K562 (cell line): ENCODE results near the gene ENO2. TPM values are rescaled to one million over a fixed set of nuclear protein-coding genes. Genes with fewer than 3 reads are reported as not detected.

Source experiments
- ARID1B ChIP-seq: fragments of 450-650 bp; IDR thresholded peaks from 2 replicates; pipeline ENCODE4 v1.6.1; 2016; ENCODE audit warnings: antibody characterized with exemption, mild to moderate bottlenecking, inconsistent platforms
- ARID2 ChIP-seq: fragments of 450-650 bp; IDR thresholded peaks from 2 replicates; pipeline ENCODE4 v1.6.1; 2017; ENCODE audit warnings: antibody characterized with exemption, mild to moderate bottlenecking
- ATF1 ChIP-seq, 2 experiments: fragments of 450-650 bp in 1 of 2; IDR thresholded peaks; 2 replicates each; pipeline ENCODE4 v1.6.1; 2016; ENCODE audit warnings: missing compliant biosample characterization in 1 of 2, missing genetic modification characterization in 1 of 2
- BMI1 ChIP-seq: fragments of 150-350 bp; IDR thresholded peaks from 2 replicates; pipeline ENCODE4 v1.6.1; 2014; ENCODE audit warnings: low read length
- C11orf30 ChIP-seq: fragments of 450-650 bp; IDR thresholded peaks from 2 replicates; pipeline ENCODE4 v1.6.1; 2016; ENCODE audit warnings: low read depth, mild to moderate bottlenecking
- EZH2 ChIP-seq: IDR thresholded peaks from 2 replicates; pipeline ENCODE4 v1.6.1; 2012; ENCODE audit warnings: low read depth, mild to moderate bottlenecking, inconsistent platforms, low read length, borderline replicate concordance
- FOXJ3 ChIP-seq: sonication (generic); formaldehyde crosslinking; IDR thresholded peaks from 2 replicates; pipeline ENCODE4 v1.4.0; 2020; ENCODE audit warnings: mild to moderate bottlenecking, missing genetic modification reagents
- HDAC6 ChIP-seq: IDR thresholded peaks from 2 replicates; pipeline ENCODE4 v1.6.1; 2012; ENCODE audit warnings: low read depth, mild to moderate bottlenecking, control low read depth, inconsistent platforms, low read length, moderate library complexity
- HOXB6 ChIP-seq: fragments of 250-450 bp; sonication (Bioruptor Pico); IDR thresholded peaks from 2 replicates; pipeline ENCODE4 v1.5.1; 2022; ENCODE audit warnings: mild to moderate bottlenecking, borderline replicate concordance
- JUN ChIP-seq, 2 experiments: sonication (generic) in 1 of 2; formaldehyde crosslinking in 1 of 2; IDR thresholded peaks; 2 replicates each; pipeline versions ENCODE4 v1.6.1 to v1.8.0; 2012 to 2022; ENCODE audit warnings: borderline replicate concordance in 2 of 2, mild to moderate bottlenecking in 2 of 2, improper control_type of control experiment in 1 of 2, low read depth in 1 of 2, low read length in 1 of 2, missing genetic modification reagents in 1 of 2
- KDM4B ChIP-seq, 2 experiments: fragments of 450-650 bp in 1 of 2; sonication (generic) in 1 of 2; IDR thresholded peaks; 2 replicates each; pipeline ENCODE4 v1.6.1; 2016 to 2017; ENCODE audit warnings: borderline replicate concordance in 2 of 2, antibody characterized with exemption in 1 of 2, low read depth in 1 of 2, mild to moderate bottlenecking in 1 of 2
- MTA1 ChIP-seq: fragments of 450-650 bp; IDR thresholded peaks from 2 replicates; pipeline ENCODE4 v1.6.1; 2017; ENCODE audit warnings: borderline replicate concordance
- NCOR1 ChIP-seq: fragments of 450-650 bp; IDR thresholded peaks from 2 replicates; pipeline ENCODE4 v1.6.1; 2016; ENCODE audit warnings: mild to moderate bottlenecking, moderate library complexity
- NELFE ChIP-seq: IDR thresholded peaks from 2 replicates; pipeline ENCODE4 v1.6.1; 2011; ENCODE audit warnings: mild to moderate bottlenecking; ENCODE audit not compliant: insufficient read depth, insufficient read length
- PATZ1 ChIP-seq: fragments of 250-450 bp; sonication (Bioruptor Pico); IDR thresholded peaks from 2 replicates; pipeline ENCODE4 v1.5.0; 2020; ENCODE audit warnings: mild to moderate bottlenecking, borderline replicate concordance
- PCBP1 ChIP-seq: fragments of 200-400 bp; formaldehyde crosslinking; IDR thresholded peaks from 2 replicates; pipeline ENCODE4 v1.6.1; 2018; ENCODE audit warnings: mild to moderate bottlenecking, low read depth, low read length; ENCODE audit not compliant: poor library complexity, severe bottlenecking
- PYGO2 ChIP-seq: fragments of 450-650 bp; IDR thresholded peaks from 2 replicates; pipeline ENCODE4 v1.6.1; 2016; ENCODE audit warnings: mild to moderate bottlenecking, missing genetic modification characterization, moderate library complexity, missing compliant biosample characterization
- SNIP1 ChIP-seq: fragments of 450-650 bp; IDR thresholded peaks from 2 replicates; pipeline ENCODE4 v1.7.1; 2017; ENCODE audit warnings: low read depth, mild to moderate bottlenecking
- TBL1XR1 ChIP-seq, 2 experiments: IDR thresholded peaks; 2 replicates each; pipeline ENCODE4 v1.6.1; 2012; ENCODE audit warnings: improper control_type of control experiment in 2 of 2, low read length in 2 of 2, mild to moderate bottlenecking in 1 of 2
- THRA ChIP-seq: fragments of 450-650 bp; IDR thresholded peaks from 2 replicates; pipeline ENCODE4 v1.6.1; 2017; ENCODE audit warnings: mild to moderate bottlenecking, moderate library complexity
- WHSC1 ChIP-seq: IDR thresholded peaks from one replicate; pipeline ENCODE4 v1.6.1; 2012; ENCODE audit warnings: low read length, control low read depth, inconsistent platforms
- ZBTB2 ChIP-seq: fragments of 450-650 bp; IDR thresholded peaks from 2 replicates; pipeline ENCODE4 v1.6.1; 2016; ENCODE audit warnings: antibody characterized with exemption
- ZFX ChIP-seq: sonication (generic); formaldehyde crosslinking; IDR thresholded peaks from 2 replicates; pipeline ENCODE4 v1.8.0; 2022; ENCODE audit warnings: mild to moderate bottlenecking, missing genetic modification reagents, moderate library complexity
- ZNF282 ChIP-seq: sonication (generic); formaldehyde crosslinking; IDR thresholded peaks from 2 replicates; pipeline ENCODE4 v1.8.1; 2023; ENCODE audit warnings: missing genetic modification reagents
- ZNF780A ChIP-seq: fragments of 250-450 bp; sonication (Bioruptor Pico); IDR thresholded peaks from 2 replicates; pipeline ENCODE4 v1.5.0; 2021; ENCODE audit warnings: mild to moderate bottlenecking
- polyA plus RNA-seq, 8 experiments: library from polyadenylated mRNA; depleted of rRNA in 4 of 8; stranded (reverse) in 5 of 8; unstranded in 3 of 8; fragments of >200 nt; fragmentation: Nextera tagmentation in 2 of 8; fragmentation: Illumina TruSeq in 1 of 8; extraction: Ambion mirVana in 2 of 8; extraction: Trizol in 1 of 8; gene quantifications; 2 replicates each; pipeline versions ENCODE4 v1.2.1 to v1.2.3, GENCODE V29; 2011 to 2014; ENCODE audit warnings: inconsistent platforms in 1 of 8, missing spikeins in 1 of 8
- total RNA-seq, 7 experiments: library from RNA; depleted of rRNA in 6 of 7; stranded (reverse); fragments of >200 nt in 6 of 7; fragmentation: Illumina TruSeq in 2 of 7; extraction: Trizol in 2 of 7; gene quantifications; 2 replicates each; pipeline versions ENCODE4 v1.2.1 to v1.2.3, GENCODE V29; 2011 to 2021; ENCODE audit warnings: low replicate concordance in 1 of 7

Gene ENO2
- total and polyA plus RNA-seq, 9 of the 15 experiments (the other 6 are each of a cell fraction or from before 2014, with no cell fraction given), result 10.9 to 43.3 (median 21.0) TPM

- TF ChIP-seq PATZ1 (peak; percentile 94), ZFX (CRISPR knock-in tag) (no peak), HDAC6 (no peak), HOXB6 (CRISPR knock-in tag) (peak; percentile 84; the same call in 1 of the 2 replicates), NELFE (peak; percentile 72), ARID1B (0 out of 2 replicates have a peak, but pooled peaks have one; percentile 27), JUN (IDR thresholded peaks at IDR 0.05; ENCODE audit: borderline replicate concordance, low read depth, low read length) (no peak), JUN (CRISPR knock-in tag; IDR thresholded peaks at IDR 0.05; ENCODE audit: borderline replicate concordance) (no peak), PYGO2 (0 out of 2 replicates have a peak, but pooled peaks have one; percentile 37), SNIP1 (no peak), WHSC1 (no peak), ZNF282 (CRISPR knock-in tag) (no peak), EZH2 (no peak), TBL1XR1 (IDR thresholded peaks at IDR 0.05; ENCODE audit: low read length in 2 of 2) (peak; percentile 43 to 70; a peak in 2 of 4 replicates), THRA (no peak), ARID2 (no peak), C11orf30 (0 out of 2 replicates have a peak, but pooled peaks have one; percentile 6), ZBTB2 (no peak), NCOR1 (peak; percentile 93), ATF1 (CRISPR knock-in tag; IDR thresholded peaks at IDR 0.05) (no peak), ATF1 (tag; IDR thresholded peaks at IDR 0.05) (no peak; the same call in 1 of the 2 replicates), BMI1 (no peak), ZNF780A (peak; percentile 93), PCBP1 (no peak), MTA1 (no peak), FOXJ3 (no peak), KDM4B (IDR thresholded peaks at IDR 0.05; ENCODE audit: borderline replicate concordance in 2 of 2, low read depth in 1 of 2) (peak in 1 of 2 experiments; percentile 97; a peak in 2 of 4 replicates)
These were observed 29.5 kb downstream of the ENO2 start, which contains the start of the genes C12orf57 and RNU7-1 (continued) for GRCh38 chr12:6943722-6944380.
